ENCODE data around the gene FBN1. TPM values are rescaled to one million over a fixed set of nuclear protein-coding genes. Genes with fewer than 3 reads are reported as not detected.

FBN1 gene
- total RNA-seq, 4 donors from 2014 or later = 128 to 325 (median 215) TPM

GRCh38 chr15:48555241-48555881 is 90.1 kb downstream of the FBN1 start:
- no peak for TF ChIP-seq CTCF (IDR thresholded peaks at IDR 0.05; ENCODE audit: low read depth)

GRCh38 chr15:48554112-48554511 is 91.4 kb downstream of the FBN1 start:
- no peak for TF ChIP-seq CTCF (IDR thresholded peaks at IDR 0.05; ENCODE audit: low read depth)

GRCh38 chr15:48553559-48553958 is 92.0 kb downstream of the FBN1 start:
- no peak for TF ChIP-seq CTCF (IDR thresholded peaks at IDR 0.05; ENCODE audit: low read depth)

GRCh38 chr15:48550822-48551525 is 94.5 kb downstream of the FBN1 start:
- no peak for TF ChIP-seq CTCF (IDR thresholded peaks at IDR 0.05; ENCODE audit: low read depth)

GRCh38 chr15:48548455-48548854 is 97.1 kb downstream of the FBN1 start:
- no peak for TF ChIP-seq CTCF (IDR thresholded peaks at IDR 0.05; ENCODE audit: low read depth)

- TF ChIP-seq CTCF (IDR thresholded peaks at IDR 0.05; ENCODE audit: low read depth) = no peak
Observed at GRCh38 chr15:48547286-48547685, 98.2 kb downstream of the FBN1 start.

GRCh38 chr15:48546296-48546695 is 99.2 kb downstream of the FBN1 start:
- TF ChIP-seq CTCF (IDR thresholded peaks at IDR 0.05; ENCODE audit: low read depth) = no peak

Measured in subcutaneous adipose tissue (tissue), 4 donors.